H54 (cell line): ENCODE results near the gene CORIN.

Experiments used
- DNase-seq: peaks from one replicate; pipeline ENCODE4 v3.0.0; 2011; ENCODE audit warnings: low spot score, mixed read lengths; ENCODE audit not compliant: insufficient read length
- FAIRE-seq: peaks from 3 replicates; lab custom pipeline; 2011; peaks lifted over from hg19 to GRCh38; lab: Jason Lieb, UNC
- POLR2A ChIP-seq: IDR thresholded peaks from 2 replicates; pipeline ENCODE4 v1.6.1; 2011; ENCODE audit warnings: low read depth, mild to moderate bottlenecking, low read length

Gene CORIN

GRCh38 chr4:47837908-47838294 is at the start of gene CORIN:
Gene CORIN, minus strand, starts transcription at chr4:47838067. Its CDS starts 118 bp downstream, at chr4:47837949.
- TF ChIP-seq POLR2A: no peak
- FAIRE-seq: no peak
- DNase-seq: no peak

GRCh38 chr4:47882228-47882627 is 44.4 kb upstream of the CORIN start:
- FAIRE-seq (no peak), DNase-seq (no peak)
- no peak for TF ChIP-seq POLR2A

GRCh38 chr4:47879458-47879857 is 41.6 kb upstream of the CORIN start:
- DNase-seq (no peak), FAIRE-seq (no peak)
- no peak for TF ChIP-seq POLR2A

- FAIRE-seq (no peak), DNase-seq (no peak)
- TF ChIP-seq POLR2A: no peak
Observed at GRCh38 chr4:47876784-47877546, 39.1 kb upstream of the CORIN start.

- no peak for TF ChIP-seq POLR2A
- no peak for FAIRE-seq
Observed at GRCh38 chr4:47876310-47876709, 38.4 kb upstream of the CORIN start.

GRCh38 chr4:47873877-47874541 is 36.1 kb upstream of the CORIN start:
- no peak for DNase-seq
- TF ChIP-seq POLR2A: no peak
- no peak for FAIRE-seq

More at GRCh38 chr4:47876310-47876709, 38.4 kb upstream of the CORIN start:
- DNase-seq: no peak

- TF ChIP-seq POLR2A: no peak
- FAIRE-seq (no peak), DNase-seq (no peak)
Observed at GRCh38 chr4:47863486-47863885, 25.6 kb upstream of the CORIN start.

GRCh38 chr4:47862297-47862696 is 24.4 kb upstream of the CORIN start:
- FAIRE-seq (no peak), DNase-seq (peak; percentile 1)
- no peak for TF ChIP-seq POLR2A

GRCh38 chr4:47860305-47860704 is 22.4 kb upstream of the CORIN start:
- DNase-seq (no peak), FAIRE-seq (no peak)
- no peak for TF ChIP-seq POLR2A

GRCh38 chr4:47858006-47858405 is 20.1 kb upstream of the CORIN start:
- FAIRE-seq: no peak
- TF ChIP-seq POLR2A: no peak
- DNase-seq: no peak

GRCh38 chr4:47856713-47857112 is 18.8 kb upstream of the CORIN start:
- DNase-seq (no peak), FAIRE-seq (no peak)
- no peak for TF ChIP-seq POLR2A

GRCh38 chr4:47855350-47855749 is 17.5 kb upstream of the CORIN start:
- DNase-seq: no peak
- TF ChIP-seq POLR2A: no peak
- FAIRE-seq: no peak

- TF ChIP-seq POLR2A: no peak
Observed at GRCh38 chr4:47852136-47852535, 14.3 kb upstream of the CORIN start.

GRCh38 chr4:47849466-47849865 is 11.6 kb upstream of the CORIN start:
- DNase-seq (no peak), FAIRE-seq (no peak)
- no peak for TF ChIP-seq POLR2A

More at GRCh38 chr4:47852136-47852535, 14.3 kb upstream of the CORIN start:
- no peak for FAIRE-seq
- no peak for DNase-seq

- DNase-seq (no peak), FAIRE-seq (no peak)
- no peak for TF ChIP-seq POLR2A
Observed at GRCh38 chr4:47848041-47848440, 10.2 kb upstream of the CORIN start.
